CD4-positive, alpha-beta T cell (primary cell): ENCODE results near the gene MTMR12. TPM values are rescaled to one million over a fixed set of nuclear protein-coding genes. Genes with fewer than 3 reads are reported as not detected.
"Not testable (repeated sequence)": the region's sequence is repeated elsewhere in the genome, so short reads cannot be mapped to it uniquely, and the experiment has no call there.

Experiments
- ATAC-seq: fragments of 200-7000 bp; cut with Tn5 transposase; one replicate; pipeline ENCODE4 v1.10.0; 2022; ENCODE audit warnings: mild to moderate bottlenecking; ENCODE audit not compliant: poor library complexity
- CTCF ChIA-PET: fragments of 350-600 bp; sonication (Branson Sonifier 250); formaldehyde crosslinking; loops from one replicate; lab custom pipeline; 2021; ENCODE audit warnings: antibody characterized with exemption, inconsistent platforms; lab: Charles Lee
- POLR2A ChIA-PET: fragments of 350-600 bp; sonication (Branson Sonifier 250); formaldehyde crosslinking; loops from one replicate; lab custom pipeline; 2021; ENCODE audit warnings: antibody characterized with exemption, inconsistent platforms; lab: Charles Lee
- DNase-seq, 14 experiments: peaks; one replicate each; pipeline ENCODE4 v3.0.0-alpha.2; 2013 to 2020; ENCODE audit warnings: mixed read lengths in 2 of 14
- H3K27ac ChIP-seq, 2 donors: one replicate each; pipeline versions ENCODE4 v1.5.1 to v1.7.0; 2013; ENCODE audit warnings: low read length in 2 of 2, low read depth in 1 of 2, mild to moderate bottlenecking in 1 of 2
- H3K27me3 ChIP-seq, 2 experiments: 1 replicate in 1 of 2; 2 replicates in 1 of 2; pipeline versions ENCODE4 v1.6.1 to v1.7.0; 2013; ENCODE audit warnings: low read length in 2 of 2, control low read depth in 1 of 2, mild to moderate bottlenecking in 1 of 2, moderate library complexity in 1 of 2; ENCODE audit not compliant: insufficient read depth in 2 of 2, control insufficient read depth in 1 of 2
- H3K36me3 ChIP-seq: one replicate; pipeline ENCODE4 v1.6.1; 2013; ENCODE audit warnings: low read length, control low read depth; ENCODE audit not compliant: insufficient read depth
- H3K4me1 ChIP-seq: one replicate; pipeline ENCODE4 v1.6.1; 2013; ENCODE audit warnings: low read length, control low read depth; ENCODE audit not compliant: insufficient read depth
- H3K4me3 ChIP-seq: one replicate; pipeline ENCODE4 v1.5.1; 2013; ENCODE audit warnings: mild to moderate bottlenecking, low read length, moderate library complexity
- H3K9me3 ChIP-seq, 2 experiments: 1 replicate in 1 of 2; 2 replicates in 1 of 2; pipeline versions ENCODE4 v1.6.1 to v1.7.0; 2013; ENCODE audit warnings: low read length in 2 of 2, mild to moderate bottlenecking in 2 of 2, control low read depth in 1 of 2, moderate library complexity in 1 of 2; ENCODE audit not compliant: control insufficient read depth in 1 of 2, insufficient read depth in 1 of 2
- H3K27ac Mint-ChIP-seq: one replicate; pipeline ENCODE4 v1.8.0; 2020; ENCODE audit warnings: mixed read lengths
- H3K27me3 Mint-ChIP-seq: one replicate; pipeline ENCODE4 v1.8.0; 2021; ENCODE audit warnings: mixed read lengths
- H3K36me3 Mint-ChIP-seq: one replicate; pipeline ENCODE4 v1.8.0; 2021; ENCODE audit warnings: low read depth, mixed read lengths
- H3K4me1 Mint-ChIP-seq: one replicate; pipeline ENCODE4 v1.8.0; 2021; ENCODE audit warnings: low read depth, mixed read lengths
- H3K4me3 Mint-ChIP-seq: one replicate; pipeline ENCODE4 v1.8.0; 2020; ENCODE audit warnings: mild to moderate bottlenecking, mixed read lengths
- H3K9me3 Mint-ChIP-seq: one replicate; pipeline ENCODE4 v1.8.0; 2020; ENCODE audit warnings: mixed read lengths
- CTCF ChIP-seq: fragments of 200-600 bp; IDR thresholded peaks from one replicate; pipeline ENCODE4 v1.8.0; 2022; ENCODE audit warnings: antibody characterized with exemption, mild to moderate bottlenecking
- intact Hi-C, 2 experiments: fragments of 100-400 bp; cut with DNase I in 1 of 2; cut with micrococcal nuclease in 1 of 2; formaldehyde crosslinking; loops; one replicate each; pipeline versions ENCODE4 v1.15.1 to v1.9.0; 2023 to 2025; cut with DNase I, micrococcal nuclease
- total RNA-seq, 174 experiments: library from RNA in 2 of 174; stranded (reverse) in 2 of 174; gene quantifications; one replicate each; pipeline ENCODE4 v1.2.3 and lab custom pipeline; 2021 to 2026

The MTMR12 gene
- total RNA-seq, 2 experiments from 2014 or later, result 15.9 to 18.3 TPM

- Mint-ChIP-seq H3K4me1 (no peaks in the 10 kb centered on the region), H3K9me3 (peaks cover 4% of the 10 kb centered on the region), H3K4me3 (no peak overlapping the region), H3K27me3 (no peaks in the 10 kb centered on the region), H3K36me3 (no peaks in the 10 kb centered on the region), H3K27ac (no peak overlapping the region)
- Histone ChIP-seq H3K4me3 (no peak overlapping the region), H3K9me3 (peaks cover 10 to 34% of the 10 kb centered on the region in 2 experiments), H3K27me3 (no peaks in the 10 kb centered on the region), H3K36me3 (no peaks in the 10 kb centered on the region), H3K27ac (no peak overlapping the region), H3K4me1 (peaks cover 4% of the 10 kb centered on the region)
- ATAC-seq (no peak), DNase-seq (no peak)
- POLR2A ChIA-PET, result no interaction called here
- intact Hi-C loops, result loop anchor here in 1 of 2 experiments (5.0 kb wide), 1 partner anchor 48 kb away; no protein-coding TSS in a partner anchor
- TF ChIP-seq CTCF, result no peak
- CTCF ChIA-PET, result no interaction called here
Measured at GRCh38 chr5:32325062-32325461, 12.3 kb upstream of the MTMR12 start.

- Histone ChIP-seq H3K4me1 (no peaks in the 10 kb centered on the region), H3K36me3 (no peaks in the 10 kb centered on the region), H3K4me3 (no peak overlapping the region), H3K27me3 (no peaks in the 10 kb centered on the region), H3K27ac (no peak overlapping the region), H3K9me3 (peaks cover 10 to 35% of the 10 kb centered on the region in 2 experiments)
- Mint-ChIP-seq H3K27me3 (no peaks in the 10 kb centered on the region), H3K27ac (no peak overlapping the region), H3K9me3 (peaks cover 4% of the 10 kb centered on the region), H3K4me3 (no peak overlapping the region), H3K4me1 (no peaks in the 10 kb centered on the region), H3K36me3 (no peaks in the 10 kb centered on the region)
- ChIA-PET POLR2A (no interaction called here), CTCF (no interaction called here)
- intact Hi-C loops, result no loop called here
- DNase-seq (no peak), ATAC-seq (no peak)
- TF ChIP-seq CTCF, result no peak
Measured at GRCh38 chr5:32323741-32324140, 11.0 kb upstream of the MTMR12 start.

- H3K27ac Mint-ChIP-seq, result no peak overlapping the region
- H3K36me3 Mint-ChIP-seq, result no peaks in the 10 kb centered on the region
- H3K36me3 ChIP-seq, result no peaks in the 10 kb centered on the region
- intact Hi-C loops, result no loop called here
- TF ChIP-seq CTCF, result no peak
- ATAC-seq (no peak), DNase-seq (no peak)
- no peaks in the 10 kb centered on the region for H3K4me1 ChIP-seq
- H3K27me3 Mint-ChIP-seq, result no peaks in the 10 kb centered on the region
- no peaks in the 10 kb centered on the region for H3K4me1 Mint-ChIP-seq
- no peak overlapping the region for H3K4me3 ChIP-seq
- no peak overlapping the region for H3K27ac ChIP-seq
- CTCF ChIA-PET, result no interaction called here
- H3K9me3 ChIP-seq, result peaks cover 10 to 35% of the 10 kb centered on the region in 2 experiments
- no peaks in the 10 kb centered on the region for H3K27me3 ChIP-seq
- no peak overlapping the region for H3K4me3 Mint-ChIP-seq
- peaks cover 4% of the 10 kb centered on the region for H3K9me3 Mint-ChIP-seq
- POLR2A ChIA-PET, result no interaction called here
Measured at GRCh38 chr5:32322882-32323281, 10.1 kb upstream of the MTMR12 start.

GRCh38 chr5:32321787-32322186, 9.0 kb upstream of the MTMR12 start:
- H3K27ac ChIP-seq, H3K4me1 ChIP-seq, H3K9me3 Mint-ChIP-seq, H3K27ac Mint-ChIP-seq, H3K27me3 Mint-ChIP-seq, ATAC-seq, H3K4me1 Mint-ChIP-seq, H3K4me3 ChIP-seq, H3K36me3 Mint-ChIP-seq, H3K27me3 ChIP-seq, DNase-seq, intact Hi-C loops, POLR2A ChIA-PET, H3K36me3 ChIP-seq, H3K4me3 Mint-ChIP-seq: not testable (repeated sequence)
- H3K9me3 ChIP-seq, result peaks cover 10 to 35% of the 10 kb centered on the region in 2 experiments
- CTCF ChIA-PET, result interaction anchor here (0.6 kb wide), 1 partner anchor 133 kb away, joined by 3 read pairs; no protein-coding TSS in a partner anchor
